Stimulated activated naive CD4-positive, alpha-beta T cell (primary cell): ENCODE measurements around the gene FOXK1.
"Not testable (repeated sequence)": the region's sequence is repeated elsewhere in the genome, so short reads cannot be mapped to it uniquely, and the experiment has no call there.

Experiments used
- DNase-seq, 6 experiments: peaks; one replicate each; lab custom pipeline; 2025; lab: John Stamatoyannopoulos, UW

The FOXK1 gene

DNA sequence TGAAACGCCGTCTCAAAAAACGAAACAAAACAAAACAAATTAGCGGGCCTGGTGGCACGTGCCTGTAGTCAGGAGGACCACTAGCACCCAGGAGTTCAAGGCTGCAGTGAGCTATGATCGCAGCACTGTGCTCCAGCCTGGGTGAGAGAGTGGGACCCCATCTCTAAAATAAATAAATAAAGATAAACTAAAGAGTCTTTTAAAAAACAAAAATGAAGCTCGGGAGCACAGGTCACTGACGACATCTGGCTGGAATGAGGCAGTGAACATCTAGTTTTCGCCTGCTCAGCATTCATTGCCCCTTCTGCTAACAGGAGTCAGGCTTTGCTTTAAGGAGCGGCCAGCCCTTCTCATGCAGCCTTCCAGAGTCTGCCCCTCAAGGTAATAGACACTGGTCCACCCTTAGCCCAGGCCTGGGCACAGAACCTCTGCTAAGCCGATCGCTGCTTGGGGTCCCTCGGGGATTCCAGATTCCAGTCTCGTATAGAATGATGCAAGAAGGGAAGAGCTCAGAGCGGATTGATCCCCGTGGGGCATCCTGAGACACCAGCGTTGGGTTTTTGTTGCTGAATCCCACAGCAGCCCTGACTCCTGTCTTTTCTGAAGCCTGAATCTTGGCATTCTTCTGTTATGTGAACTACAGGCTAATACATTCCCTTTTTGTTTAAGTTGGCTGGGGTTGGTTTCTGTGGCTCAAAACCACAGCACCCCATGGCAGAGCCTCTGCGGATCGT, 14.2 kb upstream of the FOXK1 start:
- DNase-seq: no peak

DNA sequence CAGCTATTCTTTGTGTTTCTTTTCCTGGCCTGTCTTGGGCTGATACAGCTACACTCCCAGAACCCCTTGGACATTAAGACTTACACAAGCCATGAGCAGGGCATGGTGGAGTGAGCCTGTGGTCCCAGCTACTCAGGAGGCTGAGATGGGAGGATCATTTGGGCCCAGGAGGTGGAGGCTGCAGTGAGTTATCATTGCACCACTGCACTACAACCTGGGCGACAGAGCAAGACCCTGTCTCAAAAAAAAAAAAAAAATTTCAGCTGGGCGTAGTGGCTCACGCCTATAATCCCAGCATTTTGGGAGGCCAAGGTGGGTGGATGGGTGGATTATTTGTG, 13.6 kb upstream of the FOXK1 start:
- DNase-seq: no peak

DNA sequence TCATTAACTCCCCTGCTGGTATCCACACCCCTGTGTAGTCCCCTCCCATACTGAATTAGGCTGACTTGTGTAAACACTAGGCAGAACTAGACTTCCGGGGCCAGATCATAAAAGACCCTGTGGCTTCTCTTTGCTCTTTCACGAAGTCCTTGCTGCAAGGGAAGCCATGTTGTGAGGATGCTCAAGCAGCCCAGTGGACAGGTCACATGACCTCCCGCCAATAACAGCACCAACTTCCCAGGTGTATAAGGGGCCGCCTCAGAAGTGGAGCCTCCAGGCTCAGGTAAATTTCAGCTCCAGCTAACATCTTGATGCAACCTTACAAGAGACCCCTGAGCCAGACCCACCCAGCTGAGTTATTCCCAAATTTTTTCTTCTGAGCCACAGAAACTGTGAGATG, 11.3 kb upstream of the FOXK1 start:
- no peak for DNase-seq

DNA sequence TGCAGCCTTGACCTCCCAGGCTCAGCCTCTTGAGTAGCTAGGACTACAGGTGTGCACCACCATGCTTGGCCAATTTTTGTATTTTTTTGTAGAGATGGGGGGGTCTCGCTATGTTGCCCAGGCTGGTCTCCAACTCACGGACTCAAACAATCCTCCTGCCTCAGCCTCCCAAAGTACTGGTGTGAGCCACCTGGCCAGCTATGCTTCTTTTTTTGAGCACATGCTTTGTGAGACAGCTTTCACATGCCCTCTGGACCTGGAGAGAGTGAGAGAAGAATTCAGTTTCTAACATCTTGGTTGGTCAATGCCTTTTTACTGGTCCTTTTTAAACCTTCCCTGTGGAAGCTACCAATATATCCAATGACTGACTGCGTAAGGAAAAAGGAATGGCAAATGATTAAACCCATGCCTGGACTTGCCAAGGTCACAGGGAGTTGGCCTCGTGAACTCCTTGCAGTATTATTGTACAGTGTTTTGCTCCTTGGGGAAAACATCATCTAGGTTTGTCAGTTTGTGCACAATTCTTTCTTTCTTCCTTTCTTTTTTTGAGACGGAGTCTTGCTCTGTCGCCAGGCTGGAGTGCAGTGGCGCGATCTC, 6.2 kb upstream of the FOXK1 start:
- no peak for DNase-seq

- not testable (repeated sequence) for DNase-seq
Measured at GRCh38 chr7:4677518-4677917, 4.6 kb upstream of the FOXK1 start.

DNA sequence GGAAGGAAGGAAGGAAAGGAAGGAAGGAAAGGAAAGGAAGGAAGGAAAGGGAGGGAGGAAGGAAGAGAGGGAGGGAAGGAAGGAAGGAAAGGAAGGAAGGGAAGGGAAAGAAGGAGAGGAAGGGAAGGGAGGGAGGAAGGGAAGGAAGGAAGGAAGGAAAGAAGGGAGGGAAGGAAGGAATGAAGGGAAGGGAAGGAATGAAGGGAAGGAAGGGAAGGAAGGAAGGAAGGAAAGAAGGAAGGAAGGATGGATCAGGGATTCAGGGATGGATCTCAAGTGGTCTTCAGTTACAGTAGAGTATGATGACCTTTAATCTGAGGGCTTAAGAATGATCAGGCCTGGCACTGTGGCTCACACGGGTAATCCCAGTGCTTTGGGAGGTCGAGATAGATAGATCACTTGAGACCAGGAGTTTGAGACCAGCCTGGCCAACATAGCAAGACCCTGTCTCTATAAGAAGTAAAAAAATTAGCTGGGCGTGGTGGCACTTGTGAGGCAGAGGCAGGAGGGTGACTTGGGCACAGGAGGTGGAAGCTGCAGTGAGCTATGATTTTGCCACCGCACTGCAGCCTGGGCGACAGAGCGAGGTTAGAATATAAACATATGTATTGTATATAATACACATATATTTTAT, 760 bp upstream of the FOXK1 start:
- peak in 2 of 6 experiments; percentile 29 to 34 for DNase-seq

- peak in 5 of 6 experiments; percentile 24 to 32 (median 28) for DNase-seq
Measured at GRCh38 chr7:4682621-4683042, 537 bp downstream of the FOXK1 start.

DNA sequence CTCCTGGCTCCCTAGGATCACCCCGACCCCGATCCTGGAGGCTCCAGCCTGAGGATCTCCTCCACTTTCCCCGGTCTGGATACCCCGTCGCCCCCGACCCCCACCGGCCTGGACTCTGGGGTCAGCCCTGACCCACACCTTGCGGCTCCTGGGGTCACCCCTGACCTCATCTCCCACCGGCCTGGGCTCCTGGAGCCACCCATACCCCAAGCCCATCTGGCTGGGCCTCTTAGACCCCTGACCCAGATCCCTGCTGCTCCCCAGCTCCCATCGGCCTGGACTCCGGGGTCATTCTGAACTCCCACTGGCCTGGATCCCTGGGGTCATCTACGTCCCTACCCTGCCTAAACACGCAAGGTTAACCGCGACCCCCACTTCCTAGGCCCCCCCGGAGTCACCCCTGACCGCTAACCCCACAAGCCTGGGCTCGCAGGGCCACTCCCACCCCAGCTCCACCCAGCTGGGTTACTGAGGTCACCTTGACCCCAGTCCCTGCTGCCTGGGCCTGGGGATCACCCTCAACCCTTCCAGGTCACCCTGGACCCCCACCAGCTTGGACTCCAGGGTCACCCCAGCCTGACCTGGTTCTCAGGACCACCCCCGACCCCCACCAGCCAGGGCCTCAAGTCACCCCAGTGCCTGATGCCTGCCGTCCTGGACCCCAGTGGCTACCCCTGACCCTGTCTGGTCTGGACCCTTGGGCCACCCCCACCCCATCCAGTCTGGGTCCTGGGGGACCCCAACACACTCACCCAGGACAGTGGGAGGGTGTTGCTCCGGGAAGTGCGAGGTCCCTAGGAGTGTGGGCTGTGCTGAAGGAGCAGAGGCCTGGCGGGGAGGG, 1.2 kb downstream of the FOXK1 start:
- peak in 2 of 6 experiments; percentile 22 to 34 for DNase-seq

DNA sequence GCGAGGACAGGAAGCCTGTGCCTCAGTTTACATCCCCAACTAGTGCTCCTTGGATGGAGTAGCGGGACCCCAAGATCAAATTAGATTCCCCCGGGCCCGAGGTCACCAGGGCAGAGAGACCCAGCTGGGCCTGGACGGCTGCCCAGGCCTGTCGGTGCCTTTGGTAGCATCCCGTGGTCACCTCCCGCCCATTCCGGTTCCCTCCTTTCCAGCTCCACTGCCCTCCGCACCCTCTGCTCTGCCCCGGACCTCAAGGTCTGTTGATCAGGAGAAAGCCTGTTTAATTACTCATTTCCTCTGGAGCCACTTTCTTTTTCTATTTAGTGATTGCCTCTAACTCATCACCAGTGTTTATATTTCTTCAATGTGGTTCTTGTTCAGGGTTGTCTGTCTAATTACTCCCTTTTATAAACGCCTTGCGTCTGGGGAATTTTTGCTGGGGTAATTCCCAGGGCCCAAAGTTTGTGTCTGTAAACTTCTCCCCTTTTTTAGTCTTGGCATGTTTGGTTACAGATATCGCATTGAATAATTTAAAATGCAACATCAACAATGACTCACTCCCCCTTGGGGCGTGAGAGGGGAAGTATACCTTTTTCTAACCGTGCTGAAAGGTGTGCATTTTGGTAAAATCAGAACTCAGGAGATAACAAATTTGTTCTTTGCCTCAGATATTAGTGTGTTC, 1.9 kb downstream of the FOXK1 start:
- DNase-seq: peak; percentile 35 to 57 (median 46)

DNA sequence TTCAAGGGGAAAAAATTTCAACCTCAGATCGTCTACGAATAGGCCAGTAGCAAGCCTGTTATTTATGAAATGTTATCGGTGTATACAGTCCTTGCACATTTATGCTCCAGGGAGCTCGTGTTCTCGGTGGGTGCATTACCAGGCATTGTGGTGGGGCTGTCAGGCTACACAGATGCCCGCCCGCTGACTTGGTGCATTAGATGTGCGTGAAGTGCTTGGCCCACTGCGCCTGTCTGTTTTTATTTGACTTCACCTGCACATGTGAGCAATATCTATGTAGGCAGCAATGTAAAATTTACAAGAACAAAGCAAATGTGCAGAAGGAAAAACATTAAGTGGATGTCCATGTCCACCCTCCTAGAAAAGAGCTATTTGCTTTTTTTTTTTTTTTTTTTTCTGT, 2.8 kb downstream of the FOXK1 start:
- DNase-seq: no peak

DNA sequence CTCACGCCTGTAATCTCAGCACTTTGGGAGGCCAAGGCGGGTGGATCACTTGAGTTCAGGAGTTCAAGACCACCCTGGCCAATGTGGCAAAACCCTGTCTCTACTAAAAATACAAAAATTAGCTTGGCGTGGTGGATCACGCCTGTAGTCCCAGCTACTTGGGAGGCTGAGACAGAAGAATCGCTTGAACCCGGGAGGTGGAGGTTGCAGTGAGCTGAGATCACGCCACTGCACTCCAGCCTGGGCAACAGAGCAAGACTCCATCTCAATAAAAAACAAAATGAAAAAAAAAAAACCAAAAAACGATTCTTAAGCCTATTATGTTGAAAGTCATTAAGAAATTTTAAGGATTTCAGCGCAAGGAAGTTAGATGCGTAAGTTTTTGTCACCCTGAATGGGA, 3.6 kb downstream of the FOXK1 start:
- not testable (repeated sequence) for DNase-seq

- DNase-seq: no peak
Measured at GRCh38 chr7:4687956-4688355, 5.9 kb downstream of the FOXK1 start.

DNA sequence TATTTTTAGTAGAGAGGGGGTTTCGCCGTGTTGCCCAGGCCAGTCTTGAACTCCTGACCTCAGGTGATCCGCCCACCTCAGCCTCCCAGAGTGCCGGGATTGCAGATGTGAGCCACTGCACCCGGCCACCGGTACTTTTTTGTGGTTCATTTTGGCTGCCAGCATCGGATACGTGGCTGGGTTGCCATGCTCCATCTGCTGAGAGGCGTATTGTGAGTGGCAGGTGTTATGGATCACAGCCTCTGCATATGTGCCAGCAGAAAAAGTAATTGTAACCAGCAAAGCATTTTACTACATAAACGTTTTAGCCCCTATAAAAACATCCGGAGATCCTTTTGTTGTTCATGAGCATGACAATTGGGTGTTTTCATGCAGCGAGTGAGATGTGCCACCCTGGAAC, 7.1 kb downstream of the FOXK1 start:
- no peak for DNase-seq

- no peak for DNase-seq
Measured at GRCh38 chr7:4689668-4690067, 7.6 kb downstream of the FOXK1 start.

GRCh38 chr7:4690953-4691856, 9.1 kb downstream of the FOXK1 start:
- DNase-seq: no peak

DNA sequence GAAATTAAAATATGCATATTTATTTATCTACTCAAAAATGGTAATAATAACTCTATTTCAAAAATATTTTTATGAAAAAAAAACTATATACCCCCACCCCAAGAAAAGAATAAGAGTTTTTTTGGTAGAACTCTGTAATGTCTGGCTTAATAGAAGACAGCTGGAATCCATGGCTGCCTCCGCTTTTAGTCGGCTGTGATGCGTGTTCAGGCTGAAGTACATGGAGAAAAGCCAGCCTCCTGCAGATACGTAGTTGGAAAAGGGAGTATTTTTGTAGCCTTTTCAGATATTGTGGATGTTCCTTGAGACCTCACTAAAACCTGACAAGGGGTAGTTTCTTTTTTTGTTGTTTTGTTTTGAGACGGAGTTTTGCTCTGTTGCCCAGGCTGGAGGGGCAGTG, 10.0 kb downstream of the FOXK1 start:
- DNase-seq: no peak

DNA sequence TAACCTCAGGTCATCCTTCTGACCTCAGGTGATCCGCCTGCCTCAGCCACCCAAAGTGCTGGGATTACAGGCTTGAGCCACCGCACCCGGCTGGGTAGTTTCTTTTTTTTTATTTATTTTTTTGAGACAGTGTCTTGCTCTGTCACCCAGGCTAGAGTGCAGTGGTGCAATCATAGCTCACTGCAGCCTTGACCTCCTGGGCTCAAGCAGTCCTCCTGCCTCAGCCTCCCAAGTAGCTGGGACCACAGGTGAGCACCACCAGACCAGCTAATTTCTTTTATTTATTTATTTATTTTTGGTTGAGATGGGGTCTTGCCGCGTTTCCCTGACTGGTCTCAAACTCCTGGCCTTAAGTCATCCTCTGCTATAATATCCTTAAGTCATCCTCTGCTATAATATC, 10.5 kb downstream of the FOXK1 start:
- not testable (repeated sequence) for DNase-seq

- no peak for DNase-seq
Measured at GRCh38 chr7:4693152-4693551, 11.1 kb downstream of the FOXK1 start.

DNA sequence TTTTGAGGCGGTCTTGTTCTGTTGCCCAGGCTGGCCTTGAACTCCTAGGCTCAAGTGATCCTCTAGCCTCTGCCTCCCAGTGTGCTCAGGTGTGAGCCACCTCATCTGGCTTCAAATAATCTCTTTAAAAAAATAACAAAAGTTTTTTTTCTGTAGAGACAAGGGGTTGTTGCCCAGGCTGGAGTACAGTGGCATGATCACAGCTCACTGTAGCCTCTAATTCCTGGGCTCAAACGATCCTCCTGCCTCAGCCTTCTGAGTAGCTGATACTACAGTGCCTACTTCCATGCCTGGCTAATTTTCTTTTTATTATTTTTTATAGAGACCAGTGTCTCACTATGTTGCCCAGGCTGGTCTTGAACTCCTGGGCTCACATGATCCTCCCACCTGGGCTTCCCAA, 11.7 kb downstream of the FOXK1 start:
- no peak for DNase-seq

GRCh38 chr7:4694305-4694704, 12.2 kb downstream of the FOXK1 start:
- no peak for DNase-seq

DNA sequence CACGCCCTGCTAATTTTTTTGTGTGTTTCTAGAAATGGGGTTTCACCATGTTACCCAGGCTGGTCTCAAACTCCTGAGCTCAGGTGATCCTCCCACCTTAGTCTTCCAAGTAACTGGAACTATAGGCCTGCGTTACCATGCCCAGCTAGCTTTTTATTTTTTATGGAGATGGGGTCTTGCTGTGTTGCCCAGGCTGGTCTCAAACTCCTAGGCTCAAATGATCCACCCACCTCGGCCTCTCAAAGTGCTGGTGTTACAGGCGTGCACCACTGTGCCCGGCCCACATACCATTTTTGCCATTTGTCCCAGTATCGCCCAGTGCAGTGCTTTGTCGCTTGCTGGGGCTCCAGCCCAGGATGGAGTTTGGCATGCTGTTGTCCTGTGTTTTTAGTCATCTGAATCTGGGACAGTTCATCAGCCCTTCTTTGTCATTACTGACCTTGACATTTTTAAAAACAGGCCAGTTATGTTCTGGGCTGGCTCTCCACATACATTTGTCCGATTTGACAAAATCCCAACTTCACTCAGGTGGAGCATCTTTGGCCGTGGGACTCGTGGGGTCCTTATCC, 16.7 kb downstream of the FOXK1 start:
- DNase-seq: no peak
